Esophagus squamous epithelium (tissue), 5 donors: ENCODE measurements around the gene ZRANB2. TPM values are rescaled to one million over a fixed set of nuclear protein-coding genes. Genes with fewer than 3 reads are reported as not detected.

Experiments used
- DNase-seq: peaks from one replicate; lab custom pipeline; 2025; lab: John Stamatoyannopoulos, UW
- H3K27ac ChIP-seq, 4 donors: fragments of 200-600 bp; sonication (generic); one replicate each; pipeline ENCODE4 v1.5.1; 2016 to 2019; ENCODE audit warnings: mild to moderate bottlenecking in 1 of 4
- H3K27me3 ChIP-seq, 4 donors: fragments of 200-600 bp; sonication (generic); 1 replicate in 3 of 4; 2 replicates in 1 of 4; pipeline versions ENCODE4 v1.5.1 to v1.6.0; 2017 to 2021; ENCODE audit warnings: antibody characterized with exemption in 1 of 4
- H3K36me3 ChIP-seq, 3 donors: fragments of 200-600 bp; sonication (generic); one replicate each; pipeline ENCODE4 v1.5.1; 2016 to 2019
- H3K4me1 ChIP-seq, 3 donors: fragments of 200-600 bp; sonication (generic); one replicate each; pipeline ENCODE4 v1.5.1; 2017 to 2019
- H3K4me3 ChIP-seq, 4 donors: fragments of 200-600 bp; sonication (generic); 1 replicate in 3 of 4; 2 replicates in 1 of 4; pipeline ENCODE4 v1.5.1; 2016 to 2019; ENCODE audit warnings: mild to moderate bottlenecking in 2 of 4, moderate library complexity in 1 of 4
- H3K9me3 ChIP-seq, 3 donors: fragments of 200-600 bp; sonication (generic); one replicate each; pipeline ENCODE4 v1.5.1; 2016 to 2019
- CTCF ChIP-seq, 6 experiments: fragments of 450-650 bp in 4 of 6; fragments of 200-600 bp in 2 of 6; sonication (generic) in 2 of 6; IDR thresholded peaks; one replicate each; pipeline ENCODE4 v1.5.1; 2016 to 2019; ENCODE audit warnings: antibody characterized with exemption in 6 of 6, mild to moderate bottlenecking in 4 of 6, moderate library complexity in 4 of 6
- POLR2A ChIP-seq, 4 donors: fragments of 450-650 bp; IDR thresholded peaks; one replicate each; pipeline ENCODE4 v1.6.1; 2017; ENCODE audit warnings: antibody characterized with exemption in 4 of 4, mild to moderate bottlenecking in 4 of 4, moderate library complexity in 3 of 4
- WGBS, 2 donors: methylation state at CpG; one replicate each; pipeline ENCODE4 v1.1.5; 2018; 5-methylcytosine and 5-hydroxymethylcytosine counted together
- intact Hi-C: fragments of 100-400 bp; cut with DNase I; formaldehyde crosslinking; loops from one replicate; pipeline ENCODE4 v1.15.0; 2022
- total RNA-seq, 4 donors: library from RNA; depleted of rRNA; stranded (reverse); fragments of >200 nt; gene quantifications; one replicate each; pipeline ENCODE4 v1.1.0, GENCODE V29; 2016
- donor health status: DM: yes; HTN: yes; CAD: no.

ZRANB2 gene, protein sequence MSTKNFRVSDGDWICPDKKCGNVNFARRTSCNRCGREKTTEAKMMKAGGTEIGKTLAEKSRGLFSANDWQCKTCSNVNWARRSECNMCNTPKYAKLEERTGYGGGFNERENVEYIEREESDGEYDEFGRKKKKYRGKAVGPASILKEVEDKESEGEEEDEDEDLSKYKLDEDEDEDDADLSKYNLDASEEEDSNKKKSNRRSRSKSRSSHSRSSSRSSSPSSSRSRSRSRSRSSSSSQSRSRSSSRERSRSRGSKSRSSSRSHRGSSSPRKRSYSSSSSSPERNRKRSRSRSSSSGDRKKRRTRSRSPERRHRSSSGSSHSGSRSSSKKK
- total RNA-seq: 10 to 100 TPM; 17.4 to 67.7 (median 36.8) TPM

DNA sequence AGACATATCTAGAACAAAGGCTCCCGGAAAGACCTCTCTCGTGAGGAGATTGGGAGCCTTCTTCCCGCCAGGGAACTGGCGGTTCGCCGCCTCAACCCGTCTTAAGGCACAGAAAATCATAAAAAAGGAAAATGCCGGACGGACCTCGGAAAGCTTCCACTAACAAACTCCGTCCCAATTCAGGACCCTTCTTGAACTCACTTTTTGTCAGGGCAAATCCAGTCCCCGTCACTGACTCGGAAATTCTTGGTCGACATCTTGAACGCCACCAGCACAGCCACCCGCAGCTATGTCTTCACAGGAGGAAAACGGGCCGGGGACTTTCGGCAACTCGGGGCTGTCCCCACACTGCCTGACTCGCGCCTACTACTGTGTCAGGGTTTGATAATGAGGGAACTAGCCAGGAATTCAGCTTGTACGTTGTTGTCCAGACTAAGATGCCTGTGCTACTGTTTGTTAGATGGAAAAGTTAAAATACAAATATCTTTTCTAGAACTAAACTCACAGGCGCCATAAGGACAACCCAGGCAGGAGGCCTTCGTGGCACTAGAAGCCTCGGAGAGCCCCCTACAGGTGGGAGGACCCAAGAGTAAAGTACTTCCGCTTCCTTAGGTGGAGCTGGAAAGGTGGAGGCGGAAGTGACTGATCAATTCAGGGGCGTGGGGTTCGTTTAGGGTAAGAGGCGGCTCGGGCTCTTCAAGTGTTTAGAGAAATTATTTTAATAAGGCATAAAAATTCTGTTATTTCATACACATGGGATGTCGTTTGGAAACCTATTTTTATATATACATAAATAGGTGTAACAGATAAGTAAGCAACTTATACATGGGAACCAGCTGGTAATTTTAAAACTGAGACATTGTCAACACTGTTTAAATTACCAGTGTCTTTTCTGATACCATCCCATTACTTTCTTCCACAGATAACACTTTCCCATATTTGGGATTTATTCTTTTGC is at the start of gene ZRANB2:
Gene ZRANB2 (minus strand): TSS at position 297 of the 958 bp plus-strand sequence. CDS start 40 bp downstream, at position 257.
- 0% methylated on average over 31 of the region's 33 CpGs for WGBS, 2 donors

DNA sequence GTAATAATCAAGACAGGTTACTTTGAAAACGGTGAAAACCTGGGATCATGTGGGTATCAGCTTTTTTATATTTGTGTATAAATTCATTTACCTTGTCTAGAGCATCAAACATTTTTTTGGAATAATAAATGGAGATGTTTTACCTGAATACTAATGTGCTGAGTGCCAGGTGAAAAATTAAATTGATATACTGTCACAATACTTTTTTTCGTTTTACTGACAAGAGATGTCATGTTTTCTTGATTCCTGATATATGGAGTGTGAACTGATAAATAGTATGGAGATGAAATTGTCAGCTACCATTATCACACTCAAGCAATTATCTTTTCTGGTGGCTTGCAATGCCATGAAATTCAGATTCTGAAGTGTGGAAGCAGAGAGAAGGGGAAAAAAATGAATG is 47.2 kb upstream of the ZRANB2 start:
- Histone ChIP-seq H3K27me3 (no peaks in the 10 kb centered on the region), H3K4me1 (no peaks in the 10 kb centered on the region), H3K4me3 (no peak overlapping the region), H3K36me3 (no peaks in the 10 kb centered on the region), H3K27ac (no peak overlapping the region), H3K9me3 (peaks cover 0 to 48% (median 10%) of the 10 kb centered on the region in 3 donors)
- intact Hi-C loops: no loop called here
- 56 to 59% methylated on average over 2 of the region's 2 CpGs for WGBS, 2 donors
- DNase-seq: no peak
- no peak for TF ChIP-seq POLR2A (IDR thresholded peaks at IDR 0.05)
- TF ChIP-seq CTCF (IDR thresholded peaks at IDR 0.05): no peak

More for the DNA sequence above, at the start of gene ZRANB2:
- H3K36me3 ChIP-seq: peaks cover 0 to 24% (median 11%) of the 10 kb centered on the region in 3 donors
- peak; percentile 39 for DNase-seq
- peaks cover 0 to 4% (median 0%) of the 10 kb centered on the region in 4 donors for H3K27me3 ChIP-seq
- H3K4me1 ChIP-seq: peaks cover 4 to 35% (median 10%) of the 10 kb centered on the region in 3 donors
- intact Hi-C loops: no loop called here
- peak in 3 of 4 donors; percentile 47 to 72 (median 50) for TF ChIP-seq POLR2A (IDR thresholded peaks at IDR 0.05)
- peak; percentile 36 to 75 (median 66) for TF ChIP-seq CTCF (IDR thresholded peaks at IDR 0.05)
- no peaks in the 10 kb centered on the region for H3K9me3 ChIP-seq
- peak within 1 kb of the TSS; percentile 70 to 90 (median 73) for H3K4me3 ChIP-seq
- H3K27ac ChIP-seq: peak within 1 kb of the TSS; percentile 83 to 93 (median 90)

DNA sequence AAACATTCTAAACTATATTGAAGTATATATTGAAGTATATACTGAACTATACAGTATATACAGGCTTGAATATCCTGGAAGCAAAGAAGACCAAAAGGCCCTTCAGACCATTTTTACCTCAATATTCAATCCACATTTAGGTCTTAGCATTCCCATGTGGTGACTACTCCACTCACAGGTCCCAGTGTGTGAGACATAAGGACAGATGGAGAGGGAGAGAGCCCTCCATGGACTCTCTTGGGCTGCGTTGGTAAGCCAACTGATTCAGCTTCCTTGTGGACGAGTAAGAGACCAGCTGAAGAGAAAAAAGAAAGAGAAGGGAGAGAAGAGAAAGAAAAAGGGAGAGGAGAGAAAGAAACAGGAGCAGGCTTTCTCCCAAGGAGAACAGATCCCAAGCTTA is 37.3 kb upstream of the ZRANB2 start:
- TF ChIP-seq CTCF (IDR thresholded peaks at IDR 0.05): no peak
- TF ChIP-seq POLR2A (IDR thresholded peaks at IDR 0.05): no peak
- Histone ChIP-seq H3K4me1 (no peaks in the 10 kb centered on the region), H3K27ac (no peak overlapping the region), H3K9me3 (peaks cover 0 to 4% (median 0%) of the 10 kb centered on the region in 3 donors), H3K27me3 (no peaks in the 10 kb centered on the region), H3K4me3 (no peak overlapping the region), H3K36me3 (no peaks in the 10 kb centered on the region)
- WGBS, 2 donors: 52 to 55% methylated on average over 2 of the region's 2 CpGs
- DNase-seq: no peak
- intact Hi-C loops: no loop called here

DNA sequence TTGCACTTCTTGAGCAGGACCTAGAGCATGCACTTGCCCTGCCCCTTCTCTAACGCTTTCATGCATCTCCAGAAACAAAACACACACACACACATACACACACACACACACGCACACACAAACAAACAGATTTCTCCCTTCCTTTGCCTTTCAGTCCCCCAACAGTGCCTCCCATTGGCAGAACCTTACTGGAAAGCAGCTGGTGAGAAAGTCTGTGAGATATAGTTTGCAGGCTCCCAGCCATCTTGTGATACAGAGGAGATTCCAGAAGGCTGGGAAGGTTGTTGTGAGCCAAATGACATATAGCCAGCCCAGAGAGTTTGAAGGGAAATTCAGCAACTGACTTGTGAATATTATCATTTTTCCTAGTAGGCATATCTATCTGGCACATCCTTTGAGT is 35.9 kb upstream of the ZRANB2 start:
- Histone ChIP-seq H3K9me3 (no peaks in the 10 kb centered on the region), H3K27me3 (no peaks in the 10 kb centered on the region), H3K4me1 (no peaks in the 10 kb centered on the region), H3K36me3 (no peaks in the 10 kb centered on the region), H3K4me3 (no peak overlapping the region), H3K27ac (no peak overlapping the region)
- WGBS, 2 donors: 69% methylated on average over 2 of the region's 2 CpGs; no CpG with 5 or more reads in 1 of the 2 donors
- intact Hi-C loops: no loop called here
- TF ChIP-seq CTCF (IDR thresholded peaks at IDR 0.05) (no peak), POLR2A (IDR thresholded peaks at IDR 0.05) (no peak)
- DNase-seq: no peak
